ENCODE measurements around the gene ELL.

DNA sequence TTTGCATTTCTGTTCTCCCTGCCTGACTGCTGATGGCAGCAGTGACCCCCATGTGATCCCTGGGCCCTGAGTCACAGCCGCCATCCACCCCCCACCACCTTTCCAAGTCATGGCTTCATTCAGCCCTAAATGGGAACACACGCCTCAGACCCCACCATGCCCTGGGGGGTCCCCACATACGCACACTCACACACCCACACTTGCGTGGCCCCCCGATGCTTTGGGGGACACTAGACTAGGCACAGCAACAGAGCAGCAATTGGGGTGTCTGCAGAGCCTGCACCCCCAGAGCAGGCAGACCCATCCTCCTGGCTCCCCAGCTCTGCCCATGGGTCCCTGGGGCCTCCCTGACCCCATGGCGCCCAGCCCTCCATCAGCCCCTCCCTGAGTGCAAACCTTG is 78.5 kb downstream of the ELL start:
- TF ChIP-seq, protein P1, sequence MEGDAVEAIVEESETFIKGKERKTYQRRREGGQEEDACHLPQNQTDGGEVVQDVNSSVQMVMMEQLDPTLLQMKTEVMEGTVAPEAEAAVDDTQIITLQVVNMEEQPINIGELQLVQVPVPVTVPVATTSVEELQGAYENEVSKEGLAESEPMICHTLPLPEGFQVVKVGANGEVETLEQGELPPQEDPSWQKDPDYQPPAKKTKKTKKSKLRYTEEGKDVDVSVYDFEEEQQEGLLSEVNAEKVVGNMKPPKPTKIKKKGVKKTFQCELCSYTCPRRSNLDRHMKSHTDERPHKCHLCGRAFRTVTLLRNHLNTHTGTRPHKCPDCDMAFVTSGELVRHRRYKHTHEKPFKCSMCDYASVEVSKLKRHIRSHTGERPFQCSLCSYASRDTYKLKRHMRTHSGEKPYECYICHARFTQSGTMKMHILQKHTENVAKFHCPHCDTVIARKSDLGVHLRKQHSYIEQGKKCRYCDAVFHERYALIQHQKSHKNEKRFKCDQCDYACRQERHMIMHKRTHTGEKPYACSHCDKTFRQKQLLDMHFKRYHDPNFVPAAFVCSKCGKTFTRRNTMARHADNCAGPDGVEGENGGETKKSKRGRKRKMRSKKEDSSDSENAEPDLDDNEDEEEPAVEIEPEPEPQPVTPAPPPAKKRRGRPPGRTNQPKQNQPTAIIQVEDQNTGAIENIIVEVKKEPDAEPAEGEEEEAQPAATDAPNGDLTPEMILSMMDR (IDR thresholded peaks at IDR 0.05) = no peak
- no peak for TF ChIP-seq EP300 (IDR thresholded peaks at IDR 0.05; ENCODE audit: low read depth)
- TF ChIP-seq POLR2A (IDR thresholded peaks at IDR 0.05) = no peak
- TF ChIP-seq POLR2AphosphoS5 (IDR thresholded peaks at IDR 0.05) = no peak

All from transverse colon (tissue), 4 donors.